Cardiac fibroblast (primary cell): ENCODE results near the gene REXO5.
A peak's percentile ranks its signal among the peaks of the same experiment; 100 is the strongest.

Source experiments
- DNase-seq, 2 donors: peaks; one replicate each; pipeline versions ENCODE4 v3.0.0 to v3.0.0-alpha.2; 2010; ENCODE audit warnings: low read depth in 2 of 2
- H3K4me3 ChIP-seq, 2 donors: replicated peaks in 1 of 2; 1 replicate in 1 of 2; 2 replicates in 1 of 2; pipeline ENCODE4 v1.5.1; 2011; ENCODE audit warnings: low read depth in 2 of 2, low read length in 2 of 2, mild to moderate bottlenecking in 2 of 2, moderate library complexity in 1 of 2
- TF ChIP-seq, protein P1 (sequence below): IDR thresholded peaks from one replicate; pipeline ENCODE4 v1.5.1; 2011; ENCODE audit warnings: low read depth, mild to moderate bottlenecking, low read length, inconsistent platforms

REXO5 gene

GRCh38 chr16:20878682-20879147 is 72.4 kb downstream of the REXO5 start:
- TF ChIP-seq, protein P1, sequence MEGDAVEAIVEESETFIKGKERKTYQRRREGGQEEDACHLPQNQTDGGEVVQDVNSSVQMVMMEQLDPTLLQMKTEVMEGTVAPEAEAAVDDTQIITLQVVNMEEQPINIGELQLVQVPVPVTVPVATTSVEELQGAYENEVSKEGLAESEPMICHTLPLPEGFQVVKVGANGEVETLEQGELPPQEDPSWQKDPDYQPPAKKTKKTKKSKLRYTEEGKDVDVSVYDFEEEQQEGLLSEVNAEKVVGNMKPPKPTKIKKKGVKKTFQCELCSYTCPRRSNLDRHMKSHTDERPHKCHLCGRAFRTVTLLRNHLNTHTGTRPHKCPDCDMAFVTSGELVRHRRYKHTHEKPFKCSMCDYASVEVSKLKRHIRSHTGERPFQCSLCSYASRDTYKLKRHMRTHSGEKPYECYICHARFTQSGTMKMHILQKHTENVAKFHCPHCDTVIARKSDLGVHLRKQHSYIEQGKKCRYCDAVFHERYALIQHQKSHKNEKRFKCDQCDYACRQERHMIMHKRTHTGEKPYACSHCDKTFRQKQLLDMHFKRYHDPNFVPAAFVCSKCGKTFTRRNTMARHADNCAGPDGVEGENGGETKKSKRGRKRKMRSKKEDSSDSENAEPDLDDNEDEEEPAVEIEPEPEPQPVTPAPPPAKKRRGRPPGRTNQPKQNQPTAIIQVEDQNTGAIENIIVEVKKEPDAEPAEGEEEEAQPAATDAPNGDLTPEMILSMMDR, result no peak
- H3K4me3 ChIP-seq, result no peak overlapping the region
- no peak for DNase-seq

DNA sequence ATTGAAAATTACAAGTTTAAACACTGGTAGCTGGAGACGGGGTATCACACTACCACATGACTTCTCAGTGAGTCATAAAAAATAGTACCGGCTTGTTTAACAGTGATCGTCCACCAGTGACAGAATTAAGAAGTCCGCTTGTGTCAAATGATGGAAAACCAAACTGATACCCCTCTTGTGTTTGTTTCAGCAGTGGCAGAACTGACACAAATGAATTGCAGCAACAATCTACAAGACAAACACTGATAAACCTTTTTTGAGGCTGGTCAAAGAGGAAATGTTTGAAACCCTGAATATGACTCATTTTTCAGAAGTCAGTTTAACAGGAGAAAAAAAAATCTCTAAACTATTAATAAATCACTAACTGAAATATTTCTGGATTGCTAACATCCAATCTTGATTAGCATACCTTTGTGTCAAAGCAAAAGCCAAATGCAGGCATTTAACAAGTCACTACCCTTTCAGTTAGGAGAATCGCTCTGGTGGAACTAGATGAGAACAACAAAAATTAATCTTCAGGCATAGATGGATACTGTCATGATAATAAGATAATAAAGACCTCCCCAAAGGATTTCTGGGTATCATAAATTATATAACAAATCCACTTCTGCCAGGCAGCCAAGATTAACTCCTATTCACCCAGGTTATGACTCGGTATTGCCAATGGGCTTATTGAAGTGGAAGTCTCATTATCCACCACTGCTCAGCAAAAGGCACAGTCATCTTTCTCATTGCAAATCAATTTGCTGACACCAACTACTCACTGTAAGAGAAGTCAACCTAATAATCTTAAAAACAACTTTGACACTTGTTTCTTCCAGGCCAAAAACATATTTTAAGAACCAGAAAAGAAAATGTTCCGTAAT is 73.1 kb downstream of the REXO5 start:
- no peak overlapping the region for H3K4me3 ChIP-seq
- peak; percentile 59 to 65 for DNase-seq
- TF ChIP-seq, protein P1, result no peak

DNA sequence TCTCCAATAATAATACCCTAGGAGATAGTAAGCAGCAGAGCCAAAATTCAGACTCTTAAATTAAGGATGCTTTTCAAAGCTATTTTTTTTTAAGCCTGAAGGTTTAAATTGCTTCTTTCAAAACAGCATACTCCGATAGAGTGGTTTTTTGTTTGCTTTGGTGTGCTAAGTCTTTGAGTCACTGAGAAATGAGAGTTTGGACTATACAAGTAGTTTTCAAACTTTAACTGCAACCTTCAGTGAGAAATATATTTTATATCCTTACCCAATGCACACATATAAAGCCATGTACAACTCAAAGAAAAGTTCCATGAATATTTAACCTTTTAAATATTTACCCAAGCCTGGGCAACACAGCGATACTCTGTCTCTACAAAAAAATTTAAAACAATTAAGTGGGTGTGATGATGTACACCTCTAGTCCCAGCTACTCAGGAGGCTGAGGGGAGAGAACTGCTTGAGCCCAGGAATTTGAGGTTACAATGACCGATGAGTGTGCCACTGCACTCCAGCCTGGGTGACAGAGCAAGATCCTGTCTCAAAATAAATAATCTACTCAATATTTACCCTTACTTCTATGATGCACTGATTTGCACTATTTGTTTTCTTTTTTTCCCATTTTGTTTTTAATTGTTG is 74.7 kb downstream of the REXO5 start:
- DNase-seq, result peak in 1 of 2 donors; percentile 27
- TF ChIP-seq, protein P1, result no peak
- H3K4me3 ChIP-seq, result no peak overlapping the region

DNA sequence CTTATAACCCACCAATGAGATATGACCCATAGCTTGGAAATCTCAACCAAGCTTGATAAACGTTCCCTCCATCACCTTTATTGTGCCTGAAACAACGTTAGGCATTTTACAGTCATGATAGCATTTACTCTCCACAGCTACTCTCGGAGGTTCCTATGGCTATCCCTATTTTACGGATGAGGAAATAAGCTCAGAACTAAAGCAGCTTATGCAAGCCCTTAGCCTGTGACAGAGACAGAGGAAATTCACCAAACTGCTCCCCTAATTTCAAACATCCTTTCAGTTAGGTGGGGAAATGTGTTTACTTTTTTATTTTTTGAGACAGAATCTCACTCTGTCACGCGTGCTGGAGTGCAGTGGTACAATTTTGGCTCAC is 75.2 kb downstream of the REXO5 start:
- no peak for DNase-seq
- H3K4me3 ChIP-seq, result no peak overlapping the region
- TF ChIP-seq, protein P1, result no peak

DNA sequence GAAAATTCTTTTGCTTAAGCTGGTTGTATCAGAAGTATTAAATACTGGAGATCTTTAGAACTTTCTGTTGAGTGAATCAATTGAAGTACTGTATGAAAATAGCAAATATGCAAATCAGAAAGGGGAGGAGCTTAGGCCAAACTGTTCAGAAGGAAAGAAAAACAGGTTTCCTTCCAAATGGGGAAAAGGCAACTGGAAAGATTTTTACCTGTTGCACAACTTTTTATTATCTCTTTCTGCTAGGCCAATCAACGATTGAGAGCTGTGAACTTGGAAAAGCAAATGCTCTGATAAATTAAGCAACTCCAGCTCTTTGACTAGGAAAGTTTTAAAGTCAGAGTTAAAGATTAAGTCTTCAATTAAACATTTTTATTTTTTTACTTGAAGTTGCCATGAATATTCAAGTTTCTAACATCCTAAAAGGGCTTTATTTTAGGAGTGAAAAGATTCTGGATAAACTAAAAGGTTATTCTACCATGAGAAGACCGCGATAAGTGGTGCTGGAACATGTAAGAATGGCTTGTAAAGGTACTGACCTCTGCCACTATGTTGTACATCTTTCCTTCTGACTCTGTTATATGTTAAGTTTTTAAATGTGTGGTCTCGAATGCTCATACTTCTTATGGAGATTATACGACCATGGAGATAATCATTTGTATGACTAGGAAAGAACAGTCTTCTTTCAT is 77.4 kb downstream of the REXO5 start:
- TF ChIP-seq, protein P1, result no peak
- DNase-seq, result peak in 1 of 2 donors; percentile 79
- no peak overlapping the region for H3K4me3 ChIP-seq

DNA sequence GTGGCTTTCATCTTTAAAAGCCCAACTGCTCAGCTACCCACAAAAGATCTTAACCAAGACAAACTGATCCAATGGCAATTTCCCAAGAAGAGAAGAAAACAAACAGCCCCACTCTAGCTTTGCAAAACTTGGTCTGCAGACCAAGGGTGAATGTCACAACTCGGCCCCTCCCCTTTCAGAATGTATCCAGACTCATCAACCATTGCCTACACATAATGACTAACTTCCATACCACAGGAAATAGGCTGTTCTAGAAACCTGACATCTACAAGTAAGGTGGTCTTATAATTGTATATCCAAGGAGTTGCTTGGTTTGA is 77.9 kb downstream of the REXO5 start:
- H3K4me3 ChIP-seq, result no peak overlapping the region
- DNase-seq, result peak; percentile 74 to 77
- TF ChIP-seq, protein P1, result no peak
